Measurements from ENCODE around the gene ABLIM2.

Gene ABLIM2

DNA sequence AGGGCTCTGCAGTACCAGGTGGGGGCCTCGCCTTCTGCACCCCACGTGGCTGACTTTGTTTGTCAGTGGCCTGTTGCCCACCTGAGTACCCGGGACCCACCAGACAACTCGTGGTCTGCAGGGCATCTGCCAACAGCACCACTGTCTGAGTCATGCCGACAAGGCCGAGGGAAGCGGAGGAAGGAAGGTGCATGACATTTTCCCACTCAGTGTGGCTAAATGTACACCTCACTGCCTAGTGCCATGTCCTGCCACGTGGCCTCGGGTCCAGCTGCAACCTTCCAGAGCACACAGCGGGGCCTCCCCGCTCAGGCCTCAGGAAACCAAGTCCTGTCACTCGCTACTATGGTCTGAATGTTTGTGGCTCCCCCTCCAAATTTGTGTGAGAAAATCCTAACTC lies 22.1 kb downstream of the ABLIM2 start:
- no peak overlapping the region for H3K9ac ChIP-seq (ENCODE audit: low read depth, low read length)
- no peaks in the 10 kb centered on the region for H3K36me3 ChIP-seq (ENCODE audit: insufficient read depth, low read length)
- H3K4me1 ChIP-seq (ENCODE audit: insufficient read depth, low read length) = peaks cover 11% of the 10 kb centered on the region
- H3K9me3 ChIP-seq (ENCODE audit: control insufficient read depth, insufficient read depth, low read length) = no peaks in the 10 kb centered on the region

DNA sequence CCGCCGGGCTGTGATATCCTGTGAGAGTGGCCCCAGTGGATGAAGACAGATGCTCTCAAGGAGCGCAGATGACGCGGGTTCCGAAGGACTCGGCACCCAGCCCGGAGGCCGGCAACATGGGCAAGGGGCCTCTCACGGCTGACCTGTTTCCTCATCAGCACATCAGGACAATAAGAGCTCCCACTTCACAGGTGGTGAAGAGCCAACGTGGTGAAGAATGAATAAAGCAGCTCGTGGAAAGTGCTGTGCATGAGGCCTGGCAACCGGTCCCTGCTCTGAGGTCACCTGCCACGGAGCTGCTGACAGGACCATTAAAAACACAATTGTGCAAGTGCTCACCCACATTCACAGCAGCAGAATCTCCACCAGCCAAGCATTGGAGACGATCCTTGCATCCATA lies 22.9 kb downstream of the ABLIM2 start:
- Histone ChIP-seq H3K4me1 (ENCODE audit: insufficient read depth, low read length) (peaks cover 11% of the 10 kb centered on the region), H3K9me3 (ENCODE audit: control insufficient read depth, insufficient read depth, low read length) (no peaks in the 10 kb centered on the region), H3K36me3 (ENCODE audit: insufficient read depth, low read length) (no peaks in the 10 kb centered on the region), H3K9ac (ENCODE audit: low read depth, low read length) (no peak overlapping the region)

DNA sequence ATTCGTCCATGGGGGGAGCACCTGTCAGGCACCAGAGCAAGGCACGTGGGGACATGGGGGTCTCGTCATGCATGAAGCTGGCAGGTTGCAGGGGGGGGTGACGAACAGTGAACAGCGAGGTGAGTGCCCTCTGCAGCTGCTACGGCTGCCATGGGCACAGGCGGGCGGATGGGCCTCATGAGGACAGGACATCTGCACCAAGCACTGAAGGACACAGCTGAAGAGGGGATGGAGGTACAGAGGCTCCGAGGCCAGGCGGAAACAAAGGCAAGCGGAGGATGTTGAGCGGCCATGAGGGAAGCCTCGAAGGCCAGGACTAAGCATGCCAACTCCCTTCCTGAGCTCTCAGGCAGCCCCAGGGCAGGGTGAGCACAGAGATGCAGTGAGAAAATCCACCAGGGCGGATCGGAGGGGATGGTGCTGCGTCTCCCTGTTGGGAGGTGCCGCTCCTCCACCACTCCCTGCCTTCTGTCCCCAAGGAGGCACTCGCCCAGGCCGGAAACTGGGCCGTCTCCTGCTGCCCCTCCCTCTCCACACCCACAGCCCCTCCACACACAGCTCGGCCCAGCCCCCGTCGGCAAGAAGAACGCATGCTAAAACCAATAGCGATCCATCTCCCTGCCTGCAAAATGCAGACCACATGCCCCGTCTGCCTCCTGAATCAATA lies 24.6 kb downstream of the ABLIM2 start:
- peaks cover 16% of the 10 kb centered on the region for H3K4me1 ChIP-seq (ENCODE audit: insufficient read depth, low read length)
- H3K36me3 ChIP-seq (ENCODE audit: insufficient read depth, low read length) = no peaks in the 10 kb centered on the region
- no peaks in the 10 kb centered on the region for H3K9me3 ChIP-seq (ENCODE audit: control insufficient read depth, insufficient read depth, low read length)
- H3K9ac ChIP-seq (ENCODE audit: low read depth, low read length) = 0 out of 2 replicates have a peak overlapping the region, but pooled peaks have one; percentile 3

DNA sequence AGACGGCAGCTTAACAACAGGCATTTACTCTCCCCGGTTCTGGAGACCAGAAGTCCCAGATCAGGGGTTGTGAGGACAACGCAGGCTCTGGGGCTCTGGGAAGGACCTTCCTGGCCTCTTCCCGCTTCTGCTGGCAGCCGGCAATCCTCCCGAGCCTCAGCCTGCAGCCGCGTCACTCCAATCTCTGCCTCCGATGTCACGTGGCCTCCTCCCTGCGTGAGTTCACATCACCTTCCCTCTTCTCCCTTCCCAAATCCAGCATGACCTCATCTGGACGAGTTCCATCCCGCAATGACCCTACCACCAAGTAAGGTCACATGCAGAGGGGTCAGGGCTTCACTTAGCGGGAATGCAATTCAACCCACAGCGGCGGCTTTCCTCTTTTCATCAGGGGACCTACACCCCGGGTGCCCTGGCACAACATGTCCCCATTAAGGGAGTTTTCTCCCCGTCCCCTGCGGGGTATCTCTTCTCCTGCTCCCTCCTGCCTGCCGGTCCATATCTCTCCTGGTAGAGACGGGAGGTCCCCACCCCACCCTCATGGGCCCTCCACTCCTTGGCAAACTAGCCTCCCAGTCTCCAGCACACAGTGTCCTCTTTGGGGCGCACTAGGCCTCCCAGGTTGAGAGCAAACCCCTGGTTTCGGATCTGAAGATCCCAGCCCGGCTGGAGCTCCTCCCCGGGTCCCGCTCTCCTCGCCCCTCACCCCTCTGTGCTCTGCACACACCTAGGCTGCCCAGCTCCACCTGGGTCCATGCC lies 25.5 kb downstream of the ABLIM2 start:
- H3K9ac ChIP-seq (ENCODE audit: low read depth, low read length) = no peak overlapping the region
- peaks cover 25% of the 10 kb centered on the region for H3K4me1 ChIP-seq (ENCODE audit: insufficient read depth, low read length)
- no peaks in the 10 kb centered on the region for H3K9me3 ChIP-seq (ENCODE audit: control insufficient read depth, insufficient read depth, low read length)
- no peaks in the 10 kb centered on the region for H3K36me3 ChIP-seq (ENCODE audit: insufficient read depth, low read length)

DNA sequence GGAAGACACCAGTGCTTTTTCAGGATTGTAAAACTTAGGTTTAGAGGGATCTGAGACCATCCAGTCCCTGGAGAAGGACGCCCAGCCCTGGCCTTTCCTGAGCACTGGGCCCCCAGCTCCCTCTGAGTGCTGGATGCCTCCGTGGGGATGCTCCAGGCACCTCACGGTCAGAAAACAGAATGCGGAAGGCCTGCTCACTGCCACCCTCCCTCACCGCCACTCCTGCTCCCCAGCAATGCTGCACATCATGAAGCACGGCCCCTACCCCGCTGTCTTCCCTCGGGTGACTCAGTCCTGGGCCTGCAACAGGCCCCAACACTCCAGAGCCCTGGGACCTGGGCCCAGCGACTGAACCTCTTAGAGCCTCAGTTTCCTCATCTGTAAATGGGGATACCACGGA lies 26.2 kb downstream of the ABLIM2 start:
- Histone ChIP-seq H3K9ac (ENCODE audit: low read depth, low read length) (no peak overlapping the region), H3K36me3 (ENCODE audit: insufficient read depth, low read length) (no peaks in the 10 kb centered on the region), H3K4me1 (ENCODE audit: insufficient read depth, low read length) (peaks cover 27% of the 10 kb centered on the region), H3K9me3 (ENCODE audit: control insufficient read depth, insufficient read depth, low read length) (no peaks in the 10 kb centered on the region)

DNA sequence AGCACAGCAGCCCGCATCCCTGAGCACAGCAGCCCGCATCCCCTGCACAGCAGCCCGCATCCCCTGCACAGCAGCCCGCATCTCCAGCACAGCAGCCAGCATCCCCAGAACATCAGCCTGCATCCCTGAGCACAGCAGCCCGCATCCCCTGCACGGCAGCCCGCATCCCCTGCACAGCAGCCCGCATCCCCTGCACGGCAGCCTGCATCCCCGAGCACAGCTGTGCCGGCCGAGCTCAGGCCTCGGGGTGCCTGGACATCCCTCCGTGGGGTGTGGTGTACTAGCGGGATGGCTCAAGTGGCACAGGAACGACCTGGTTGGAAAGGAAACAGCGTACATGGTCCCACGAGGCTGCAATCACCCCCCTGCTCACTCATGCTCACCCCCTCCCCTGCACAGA lies 26.8 kb downstream of the ABLIM2 start:
- H3K9me3 ChIP-seq (ENCODE audit: control insufficient read depth, insufficient read depth, low read length) = no peaks in the 10 kb centered on the region
- no peaks in the 10 kb centered on the region for H3K36me3 ChIP-seq (ENCODE audit: insufficient read depth, low read length)
- no peak overlapping the region for H3K9ac ChIP-seq (ENCODE audit: low read depth, low read length)
- peaks cover 33% of the 10 kb centered on the region for H3K4me1 ChIP-seq (ENCODE audit: insufficient read depth, low read length)

DNA sequence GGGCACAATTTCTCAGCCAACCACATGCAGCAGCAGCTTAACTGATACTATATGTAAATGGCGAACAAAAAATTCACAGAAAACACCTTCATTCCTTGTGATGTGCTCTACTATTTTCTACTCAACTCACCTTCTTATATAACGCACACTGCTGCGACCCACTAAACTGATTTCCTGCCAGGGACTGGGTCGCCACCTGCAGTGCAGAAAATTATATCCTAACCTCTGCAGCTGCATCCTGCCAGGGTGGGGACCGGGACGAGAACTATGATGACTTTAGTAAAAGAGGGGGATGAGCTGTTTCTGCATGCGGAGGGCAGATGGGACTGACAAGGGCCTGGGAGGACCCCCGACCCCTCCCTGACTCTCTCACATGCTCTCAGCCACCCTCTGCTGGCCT lies 27.4 kb downstream of the ABLIM2 start:
- no peak overlapping the region for H3K9ac ChIP-seq (ENCODE audit: low read depth, low read length)
- H3K9me3 ChIP-seq (ENCODE audit: control insufficient read depth, insufficient read depth, low read length) = no peaks in the 10 kb centered on the region
- peaks cover 33% of the 10 kb centered on the region for H3K4me1 ChIP-seq (ENCODE audit: insufficient read depth, low read length)
- no peaks in the 10 kb centered on the region for H3K36me3 ChIP-seq (ENCODE audit: insufficient read depth, low read length)

DNA sequence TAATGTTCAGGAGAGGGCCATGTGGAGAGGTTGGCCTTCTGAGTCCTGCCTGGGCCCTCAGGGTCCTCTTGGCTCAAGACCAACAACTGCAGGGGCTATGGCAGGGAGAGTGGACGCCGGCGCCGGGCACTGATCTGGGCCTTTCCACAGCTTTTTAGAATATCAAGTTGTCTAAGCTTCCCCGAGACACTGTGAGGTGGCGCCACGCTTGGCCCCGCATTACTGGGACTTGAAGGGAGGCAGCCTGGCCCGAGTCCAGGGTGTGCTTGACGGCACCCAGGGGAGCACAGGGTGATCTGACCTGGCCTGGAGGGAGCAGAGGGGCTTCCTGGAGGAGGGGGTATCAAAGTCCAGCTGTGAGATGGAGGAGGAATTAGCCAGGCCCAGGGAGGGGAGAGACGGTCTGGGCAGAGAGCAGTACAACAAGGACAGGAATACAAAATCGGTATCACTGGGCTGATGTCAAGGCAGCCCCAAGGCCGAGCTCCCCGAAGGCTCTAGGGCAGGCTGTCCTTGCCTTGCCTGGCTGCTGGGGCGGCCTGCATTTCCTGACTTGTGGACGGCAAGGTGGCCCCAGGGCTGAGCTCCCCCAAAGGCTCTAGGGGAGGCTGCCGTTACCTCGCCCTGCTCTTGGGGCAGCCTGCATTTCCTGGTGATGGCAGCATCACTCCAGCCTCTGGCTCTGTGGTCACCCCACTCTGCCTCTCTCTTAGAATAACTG lies 28.1 kb downstream of the ABLIM2 start:
- H3K9me3 ChIP-seq (ENCODE audit: control insufficient read depth, insufficient read depth, low read length) = no peaks in the 10 kb centered on the region
- H3K36me3 ChIP-seq (ENCODE audit: insufficient read depth, low read length) = no peaks in the 10 kb centered on the region
- no peak overlapping the region for H3K9ac ChIP-seq (ENCODE audit: low read depth, low read length)
- peaks cover 33% of the 10 kb centered on the region for H3K4me1 ChIP-seq (ENCODE audit: insufficient read depth, low read length)

DNA sequence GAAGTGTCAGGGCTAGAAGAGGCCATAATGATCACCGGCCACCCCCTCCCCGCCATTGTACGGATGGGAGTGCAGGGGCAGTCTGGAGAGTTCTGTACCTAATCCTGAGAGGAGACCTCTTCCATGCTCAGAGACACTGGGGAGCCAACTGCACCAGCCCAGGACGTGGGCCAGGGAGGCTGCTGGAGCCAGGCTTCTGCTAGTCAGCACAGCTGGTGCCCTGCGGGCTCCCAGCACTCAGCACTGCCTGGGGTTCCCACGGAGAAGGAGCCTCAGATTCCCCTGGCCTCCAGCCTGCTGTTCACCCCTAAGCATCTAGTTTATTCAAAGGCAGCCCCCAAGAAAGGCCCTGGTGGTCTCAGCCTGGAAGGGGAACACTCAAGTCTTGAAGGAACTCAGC lies 28.8 kb downstream of the ABLIM2 start:
- H3K9ac ChIP-seq (ENCODE audit: low read depth, low read length) = no peak overlapping the region
- no peaks in the 10 kb centered on the region for H3K9me3 ChIP-seq (ENCODE audit: control insufficient read depth, insufficient read depth, low read length)
- peaks cover 32% of the 10 kb centered on the region for H3K4me1 ChIP-seq (ENCODE audit: insufficient read depth, low read length)
- H3K36me3 ChIP-seq (ENCODE audit: insufficient read depth, low read length) = no peaks in the 10 kb centered on the region

DNA sequence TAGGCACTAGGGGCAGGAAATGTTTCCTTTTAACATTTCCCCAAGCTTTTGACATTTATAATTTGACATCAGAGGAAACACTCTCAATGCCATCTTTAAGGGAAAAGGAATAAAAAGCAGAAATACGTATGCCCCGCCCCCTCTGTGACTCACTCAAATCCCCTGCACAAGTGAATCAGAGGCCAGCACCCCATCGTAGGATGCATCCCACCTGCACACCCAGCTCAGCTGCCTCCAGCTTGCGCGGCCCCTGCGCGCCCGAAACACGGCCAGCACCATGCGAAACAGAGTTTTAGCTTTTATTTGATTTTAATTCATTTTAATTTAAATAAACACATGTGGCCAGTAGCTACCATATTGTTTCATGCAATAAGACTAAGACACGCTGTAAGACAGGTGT lies 29.5 kb downstream of the ABLIM2 start:
- H3K9me3 ChIP-seq (ENCODE audit: control insufficient read depth, insufficient read depth, low read length) = no peaks in the 10 kb centered on the region
- H3K4me1 ChIP-seq (ENCODE audit: insufficient read depth, low read length) = peaks cover 27% of the 10 kb centered on the region
- no peaks in the 10 kb centered on the region for H3K36me3 ChIP-seq (ENCODE audit: insufficient read depth, low read length)
- H3K9ac ChIP-seq (ENCODE audit: low read depth, low read length) = no peak overlapping the region

DNA sequence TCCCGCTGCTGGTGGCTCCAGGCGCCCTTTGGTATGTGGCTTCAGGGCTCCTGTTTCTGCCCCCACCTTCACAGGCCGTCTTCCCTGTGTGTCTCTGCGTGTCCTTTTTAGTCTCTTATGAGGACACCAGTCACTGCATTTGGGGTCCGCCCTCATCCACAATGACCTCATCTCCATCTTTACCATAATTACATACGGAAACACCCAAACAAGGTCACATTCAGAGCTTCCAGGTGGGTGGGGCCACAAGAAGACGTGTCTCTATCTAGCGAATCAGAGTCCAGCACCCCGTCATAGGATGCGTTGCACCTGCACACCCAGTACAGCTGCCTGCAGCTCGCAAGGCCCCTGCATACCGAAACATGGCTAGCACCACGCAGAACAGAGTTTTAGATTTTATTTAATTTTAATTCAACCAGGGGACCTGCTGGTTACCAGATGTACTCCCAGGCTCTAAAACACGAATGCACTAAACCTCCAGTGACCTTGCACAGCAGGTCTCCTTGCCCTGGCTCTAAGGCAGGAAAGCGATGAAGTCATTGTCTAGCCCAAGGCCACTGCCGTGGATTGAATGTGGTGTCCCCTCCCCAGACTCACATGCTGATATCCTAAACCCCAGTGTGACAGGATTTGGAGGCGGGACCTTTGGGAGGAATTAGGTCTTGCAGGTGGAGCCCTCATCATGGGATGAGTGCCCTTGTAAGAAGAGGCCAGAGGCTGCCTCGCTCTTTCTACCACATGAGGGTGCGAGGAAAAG lies 30.3 kb downstream of the ABLIM2 start:
- peaks cover 22% of the 10 kb centered on the region for H3K4me1 ChIP-seq (ENCODE audit: insufficient read depth, low read length)
- no peaks in the 10 kb centered on the region for H3K36me3 ChIP-seq (ENCODE audit: insufficient read depth, low read length)
- H3K9ac ChIP-seq (ENCODE audit: low read depth, low read length) = no peak overlapping the region
- H3K9me3 ChIP-seq (ENCODE audit: control insufficient read depth, insufficient read depth, low read length) = no peaks in the 10 kb centered on the region

DNA sequence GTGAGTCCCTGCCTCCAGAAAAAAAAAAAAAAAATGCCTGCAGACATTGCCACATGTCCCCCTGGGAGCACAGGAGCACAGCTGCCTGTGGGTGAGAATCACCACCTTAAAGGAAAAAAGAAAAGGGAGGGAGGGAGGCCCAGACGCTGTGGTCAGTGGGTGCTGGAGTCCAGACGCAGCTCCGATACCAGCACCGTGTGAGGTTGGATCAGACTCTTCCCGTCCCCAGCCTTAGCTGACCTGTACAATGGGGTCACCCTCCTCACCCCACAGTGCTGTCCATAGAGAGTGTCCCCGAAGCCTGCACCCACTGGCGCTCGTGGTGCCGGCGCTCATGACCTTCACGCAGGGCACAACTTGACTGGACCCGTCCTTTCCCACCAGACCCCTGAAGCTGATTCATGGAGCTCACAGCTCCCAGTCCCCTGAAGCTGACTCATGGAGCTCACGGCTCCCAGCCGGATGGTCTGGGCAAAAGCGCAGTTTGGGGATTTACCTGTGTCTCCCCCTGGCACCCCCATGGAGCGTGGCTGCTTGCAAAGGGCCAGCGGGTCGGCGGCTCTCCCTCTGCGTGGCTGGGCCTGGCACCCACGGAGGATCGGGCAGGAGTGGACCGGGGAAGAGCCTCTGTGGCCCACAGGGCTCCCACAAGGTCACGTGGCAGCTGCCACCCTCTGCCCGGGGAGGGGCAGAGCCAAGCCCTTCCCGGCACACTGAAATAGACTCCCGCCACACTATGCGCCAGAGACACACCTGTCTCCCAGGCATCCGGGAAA lies 31.4 kb downstream of the ABLIM2 start:
- no peaks in the 10 kb centered on the region for H3K9me3 ChIP-seq (ENCODE audit: control insufficient read depth, insufficient read depth, low read length)
- H3K36me3 ChIP-seq (ENCODE audit: insufficient read depth, low read length) = no peaks in the 10 kb centered on the region
- H3K4me1 ChIP-seq (ENCODE audit: insufficient read depth, low read length) = peaks cover 22% of the 10 kb centered on the region
- no peak overlapping the region for H3K9ac ChIP-seq (ENCODE audit: low read depth, low read length)

DNA sequence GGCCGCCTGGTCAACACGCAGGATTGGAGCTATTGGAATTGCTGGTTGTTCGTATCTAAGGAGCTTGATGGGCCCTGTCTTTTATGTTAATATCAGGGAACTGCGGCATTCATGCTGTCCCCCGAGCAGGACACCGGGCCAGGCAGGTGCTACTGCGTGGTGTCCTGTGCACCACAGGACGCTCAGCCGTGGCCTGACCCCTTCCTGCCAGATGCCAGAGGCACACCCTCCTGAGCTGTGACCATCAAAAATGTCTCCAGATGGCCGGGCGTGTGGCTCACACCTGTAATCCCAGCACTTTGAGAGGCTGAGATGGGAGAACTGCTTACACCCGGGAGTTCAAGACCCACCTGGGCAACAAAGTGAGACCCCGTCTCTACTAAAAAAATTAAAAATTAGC lies 32.1 kb downstream of the ABLIM2 start:
- Histone ChIP-seq H3K9ac (ENCODE audit: low read depth, low read length) (no peak overlapping the region), H3K9me3 (ENCODE audit: control insufficient read depth, insufficient read depth, low read length) (no peaks in the 10 kb centered on the region), H3K36me3 (ENCODE audit: insufficient read depth, low read length) (no peaks in the 10 kb centered on the region), H3K4me1 (ENCODE audit: insufficient read depth, low read length) (peaks cover 22% of the 10 kb centered on the region)

All from ES-I3 (cell line).